ENCODE data around the gene PSMD4.
"Not testable (repeated sequence)": the region's sequence is repeated elsewhere in the genome, so short reads cannot be mapped to it uniquely, and the experiment has no call there.

PSMD4 gene

GRCh38 chr1:151254217-151255213 lies at the start of gene PSMD4:
Gene PSMD4, plus strand, starts transcription at chr1:151254734. Its CDS starts 49 bp downstream, at chr1:151254783.
- Mint-ChIP-seq H3K9me3 (no peaks in the 10 kb centered on the region), H3K4me1 (peaks cover 16% of the 10 kb centered on the region), H3K4me3 (peak within 1 kb of the TSS; percentile 95 to 97 (median 95)), H3K27me3 (ENCODE audit: low read depth) (no peaks in the 10 kb centered on the region), H3K36me3 (ENCODE audit: low read depth) (peaks cover 18% of the 10 kb centered on the region), H3K27ac (peak within 1 kb of the TSS; percentile 65 to 98 (median 92))
- TF ChIP-seq, protein P1, sequence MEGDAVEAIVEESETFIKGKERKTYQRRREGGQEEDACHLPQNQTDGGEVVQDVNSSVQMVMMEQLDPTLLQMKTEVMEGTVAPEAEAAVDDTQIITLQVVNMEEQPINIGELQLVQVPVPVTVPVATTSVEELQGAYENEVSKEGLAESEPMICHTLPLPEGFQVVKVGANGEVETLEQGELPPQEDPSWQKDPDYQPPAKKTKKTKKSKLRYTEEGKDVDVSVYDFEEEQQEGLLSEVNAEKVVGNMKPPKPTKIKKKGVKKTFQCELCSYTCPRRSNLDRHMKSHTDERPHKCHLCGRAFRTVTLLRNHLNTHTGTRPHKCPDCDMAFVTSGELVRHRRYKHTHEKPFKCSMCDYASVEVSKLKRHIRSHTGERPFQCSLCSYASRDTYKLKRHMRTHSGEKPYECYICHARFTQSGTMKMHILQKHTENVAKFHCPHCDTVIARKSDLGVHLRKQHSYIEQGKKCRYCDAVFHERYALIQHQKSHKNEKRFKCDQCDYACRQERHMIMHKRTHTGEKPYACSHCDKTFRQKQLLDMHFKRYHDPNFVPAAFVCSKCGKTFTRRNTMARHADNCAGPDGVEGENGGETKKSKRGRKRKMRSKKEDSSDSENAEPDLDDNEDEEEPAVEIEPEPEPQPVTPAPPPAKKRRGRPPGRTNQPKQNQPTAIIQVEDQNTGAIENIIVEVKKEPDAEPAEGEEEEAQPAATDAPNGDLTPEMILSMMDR (IDR thresholded peaks at IDR 0.05; ENCODE audit: unreplicated experiment in 3 of 3): no peak

- not testable (repeated sequence) for H3K4me3 Mint-ChIP-seq; H3K4me1 Mint-ChIP-seq; H3K9me3 Mint-ChIP-seq; H3K27ac Mint-ChIP-seq; H3K27me3 Mint-ChIP-seq (ENCODE audit: low read depth)
- H3K36me3 Mint-ChIP-seq (ENCODE audit: low read depth): peaks cover 52% of the 10 kb centered on the region
These were observed 49.1 kb upstream of the PSMD4 start for GRCh38 chr1:151205381-151205965.

DNA sequence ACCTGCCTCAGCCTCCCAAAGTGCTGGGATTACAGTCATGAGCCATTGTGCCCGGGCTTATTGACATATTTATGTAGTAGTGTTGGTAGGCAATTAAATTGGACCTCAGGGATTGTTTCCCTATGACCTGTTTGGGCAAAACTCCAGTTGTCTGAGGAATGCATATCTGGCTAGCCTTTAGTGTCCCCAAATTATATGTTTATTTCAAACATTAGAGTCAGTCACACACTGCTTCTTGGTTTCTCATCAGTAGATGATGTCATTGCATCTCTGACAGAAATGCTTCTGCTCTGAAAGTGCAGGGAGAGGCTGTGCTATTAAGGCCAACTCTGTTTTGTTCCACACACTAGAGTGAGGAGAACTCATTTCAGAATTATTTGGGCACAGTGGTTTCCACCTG lies 43.7 kb upstream of the PSMD4 start:
- H3K9me3 Mint-ChIP-seq: no peaks in the 10 kb centered on the region
- no peaks in the 10 kb centered on the region for H3K27me3 Mint-ChIP-seq (ENCODE audit: low read depth)
- peaks cover 60% of the 10 kb centered on the region for H3K36me3 Mint-ChIP-seq (ENCODE audit: low read depth)
- H3K4me1 Mint-ChIP-seq: no peaks in the 10 kb centered on the region
- TF ChIP-seq, protein P1 (IDR thresholded peaks at IDR 0.05; ENCODE audit: unreplicated experiment in 3 of 3): no peak
- no peak overlapping the region for H3K27ac Mint-ChIP-seq
- no peak overlapping the region for H3K4me3 Mint-ChIP-seq

DNA sequence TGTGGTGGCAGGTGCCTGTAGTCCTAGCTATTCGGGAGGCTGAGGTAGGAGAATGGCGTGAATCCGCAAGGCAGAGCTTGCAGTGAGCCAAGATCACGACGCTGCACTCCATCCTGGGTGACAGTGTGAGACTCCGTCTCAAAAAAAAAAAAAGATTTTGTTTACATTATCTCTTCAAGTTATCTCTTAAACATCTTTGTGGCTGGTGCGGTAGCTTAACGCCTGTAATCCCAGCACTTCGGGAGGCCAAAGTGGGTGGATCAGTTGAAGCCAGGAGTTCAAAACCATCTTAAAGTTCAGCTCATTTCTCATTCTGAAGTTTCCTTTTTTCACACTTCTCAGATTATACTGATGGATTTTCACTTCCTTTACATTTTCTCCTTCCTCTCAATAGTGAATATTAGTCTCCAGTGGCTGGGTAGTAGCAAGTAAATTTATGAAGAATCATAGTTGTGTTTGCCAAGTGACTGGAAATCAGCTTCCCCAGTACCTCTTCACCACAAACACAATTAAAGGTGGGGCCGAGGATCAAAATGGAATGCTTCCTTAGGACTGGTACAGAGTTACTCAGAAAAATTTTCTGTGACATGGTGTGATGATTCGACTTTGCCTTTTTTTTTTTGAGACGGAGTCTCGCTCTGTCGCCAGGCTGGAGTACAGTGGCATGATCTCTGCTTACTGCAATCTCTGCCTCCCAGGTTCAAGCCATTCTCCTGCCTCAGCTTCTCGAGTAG lies 42.4 kb upstream of the PSMD4 start:
- H3K4me1 Mint-ChIP-seq: no peaks in the 10 kb centered on the region
- no peak overlapping the region for H3K4me3 Mint-ChIP-seq
- TF ChIP-seq, protein P1 (IDR thresholded peaks at IDR 0.05; ENCODE audit: unreplicated experiment in 3 of 3): no peak
- peaks cover 54% of the 10 kb centered on the region for H3K36me3 Mint-ChIP-seq (ENCODE audit: low read depth)
- no peaks in the 10 kb centered on the region for H3K9me3 Mint-ChIP-seq
- no peaks in the 10 kb centered on the region for H3K27me3 Mint-ChIP-seq (ENCODE audit: low read depth)
- H3K27ac Mint-ChIP-seq: peak overlapping the region in 2 of 3 experiments; percentile 24 to 74

DNA sequence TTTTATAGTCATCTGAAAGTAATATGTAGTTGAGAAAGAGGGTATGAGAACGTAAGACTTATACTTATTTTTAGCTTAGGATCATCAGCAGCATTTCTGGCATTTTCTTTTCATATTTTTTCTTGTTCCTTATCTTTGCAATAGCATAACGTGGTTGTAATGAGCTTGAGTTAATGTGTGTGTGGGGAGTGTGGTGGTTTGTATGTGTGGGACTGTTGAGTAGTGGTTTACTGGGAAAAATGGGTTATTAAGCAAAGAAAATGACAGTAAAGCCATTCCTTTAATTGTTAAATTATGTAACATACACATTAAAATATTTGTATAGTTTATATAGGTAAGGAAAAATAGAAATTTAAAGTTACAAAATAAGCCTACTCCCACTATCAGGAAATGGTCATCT lies 41.0 kb upstream of the PSMD4 start:
- peak overlapping the region in 1 of 3 experiments; percentile 1 for H3K27ac Mint-ChIP-seq
- no peaks in the 10 kb centered on the region for H3K9me3 Mint-ChIP-seq
- H3K36me3 Mint-ChIP-seq (ENCODE audit: low read depth): peaks cover 45% of the 10 kb centered on the region
- H3K4me1 Mint-ChIP-seq: no peaks in the 10 kb centered on the region
- H3K27me3 Mint-ChIP-seq (ENCODE audit: low read depth): no peaks in the 10 kb centered on the region
- TF ChIP-seq, protein P1 (IDR thresholded peaks at IDR 0.05; ENCODE audit: unreplicated experiment in 3 of 3): no peak
- H3K4me3 Mint-ChIP-seq: no peak overlapping the region

- Mint-ChIP-seq H3K9me3 (no peaks in the 10 kb centered on the region), H3K27me3 (ENCODE audit: low read depth) (no peaks in the 10 kb centered on the region), H3K36me3 (ENCODE audit: low read depth) (peaks cover 30% of the 10 kb centered on the region), H3K27ac (no peak overlapping the region), H3K4me3 (no peak overlapping the region), H3K4me1 (no peaks in the 10 kb centered on the region)
- TF ChIP-seq, protein P1 (IDR thresholded peaks at IDR 0.05; ENCODE audit: unreplicated experiment in 3 of 3): no peak
These were observed 32.9 kb upstream of the PSMD4 start for GRCh38 chr1:151221616-151222015.

Measured in nephron (organoid).